Renal cortex interstitium (tissue), 11 donors: ENCODE data around the gene DGKH. TPM values are rescaled to one million over a fixed set of nuclear protein-coding genes. Genes with fewer than 3 reads are reported as not detected.

ENCODE experiments used
- DNase-seq, 11 donors: peaks; one replicate each; pipeline ENCODE4 v3.0.0-alpha.2; 2013; ENCODE audit warnings: low read depth in 9 of 11, low spot score in 4 of 11; ENCODE audit errors: extremely low read depth in 1 of 11
- polyA plus RNA-seq, 3 donors: library from polyadenylated mRNA; unstranded; fragments of 120-200 nt; gene quantifications; one replicate each; pipeline ENCODE4 v1.2.1, GENCODE V29; 2013; ENCODE audit not compliant: insufficient read length in 3 of 3

The DGKH gene
- polyA plus RNA-seq, 3 donors, result 7.6 to 9.4 (median 8.5) TPM

DNA sequence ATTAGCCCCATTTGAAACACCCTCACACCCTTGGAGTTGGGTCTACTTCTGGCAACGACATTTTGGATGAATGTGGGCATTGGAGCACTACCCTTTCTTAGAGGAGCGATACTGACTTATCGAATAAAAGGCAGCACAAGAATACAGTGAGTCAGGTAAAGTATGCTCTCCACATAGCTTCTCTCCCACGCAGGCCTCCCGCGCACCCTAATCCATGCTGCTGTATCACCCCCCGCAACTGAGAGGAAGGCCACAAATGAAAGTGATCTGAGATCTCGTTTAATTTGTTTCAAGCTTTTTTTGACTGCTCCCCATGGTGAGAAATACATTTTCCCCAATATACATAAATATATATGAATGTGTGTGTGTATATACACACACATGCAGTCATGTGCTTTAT, 198.1 kb downstream of the DGKH start:
- no peak for DNase-seq

DNA sequence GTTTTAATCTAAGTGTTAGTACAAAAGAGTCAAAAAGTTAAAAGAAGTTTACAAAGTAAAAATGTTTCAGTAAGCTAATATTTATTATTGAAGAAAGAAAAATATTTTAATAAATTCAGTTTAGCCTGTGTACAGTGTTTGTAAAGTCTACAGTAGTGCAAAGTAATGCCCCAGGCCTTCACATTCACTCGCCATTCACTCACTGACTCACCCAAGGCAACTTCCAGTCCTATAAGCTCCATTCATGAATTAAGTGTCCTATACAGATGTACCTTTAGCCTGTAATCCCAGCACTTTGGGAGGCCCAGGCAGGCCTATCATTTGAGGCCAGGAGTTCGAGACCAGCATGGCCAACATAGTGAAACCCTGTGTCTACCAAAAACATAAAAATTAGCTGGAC, 199.4 kb downstream of the DGKH start:
- DNase-seq, result no peak

- DNase-seq, result no peak
Measured at GRCh38 chr13:42255886-42256285, 207.4 kb downstream of the DGKH start.

GRCh38 chr13:42258747-42259146, 210.3 kb downstream of the DGKH start:
- no peak for DNase-seq

DNA sequence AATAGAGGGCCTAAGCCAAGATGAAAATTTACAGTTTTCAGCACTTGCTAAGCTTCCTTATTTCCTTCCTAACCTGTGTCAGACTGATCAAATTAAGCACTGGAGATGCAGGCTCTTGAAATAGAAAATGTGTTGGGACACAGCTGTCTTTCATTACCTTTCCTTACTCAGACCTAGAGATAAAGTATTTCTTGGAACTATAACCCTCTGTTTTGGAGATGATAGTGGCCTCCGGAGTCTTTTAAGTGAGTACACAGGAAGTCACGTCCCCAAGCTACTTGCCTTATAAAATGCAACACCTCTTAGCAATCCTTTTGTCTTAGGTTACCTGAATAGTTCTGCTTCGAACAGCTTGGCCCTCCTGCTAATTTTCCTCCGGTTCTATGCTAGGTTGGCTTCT, 211.1 kb downstream of the DGKH start:
- DNase-seq, result no peak

GRCh38 chr13:42260903-42261654, 212.6 kb downstream of the DGKH start:
- no peak for DNase-seq

DNA sequence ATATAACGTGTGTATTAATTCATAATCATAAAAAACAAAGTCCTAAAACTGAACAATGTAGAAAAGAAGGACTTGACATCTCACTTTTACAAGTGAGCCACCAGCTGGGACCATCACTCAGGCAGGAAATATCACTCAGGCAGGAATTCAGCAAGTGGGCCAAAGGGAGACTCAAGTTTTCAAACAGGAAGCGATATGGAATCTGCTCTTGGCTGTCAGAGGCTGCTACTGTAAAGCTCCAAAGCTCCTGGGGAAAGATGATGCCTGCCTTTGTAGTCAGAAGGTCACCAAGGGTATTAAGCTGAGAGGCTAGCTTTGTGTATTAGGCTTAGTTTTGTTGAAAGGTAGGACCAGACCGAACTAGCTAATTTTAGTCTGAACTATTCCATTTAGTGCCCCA, 218.0 kb downstream of the DGKH start:
- DNase-seq, result peak in 10 of 11 donors; percentile 6 to 57 (median 23)

DNA sequence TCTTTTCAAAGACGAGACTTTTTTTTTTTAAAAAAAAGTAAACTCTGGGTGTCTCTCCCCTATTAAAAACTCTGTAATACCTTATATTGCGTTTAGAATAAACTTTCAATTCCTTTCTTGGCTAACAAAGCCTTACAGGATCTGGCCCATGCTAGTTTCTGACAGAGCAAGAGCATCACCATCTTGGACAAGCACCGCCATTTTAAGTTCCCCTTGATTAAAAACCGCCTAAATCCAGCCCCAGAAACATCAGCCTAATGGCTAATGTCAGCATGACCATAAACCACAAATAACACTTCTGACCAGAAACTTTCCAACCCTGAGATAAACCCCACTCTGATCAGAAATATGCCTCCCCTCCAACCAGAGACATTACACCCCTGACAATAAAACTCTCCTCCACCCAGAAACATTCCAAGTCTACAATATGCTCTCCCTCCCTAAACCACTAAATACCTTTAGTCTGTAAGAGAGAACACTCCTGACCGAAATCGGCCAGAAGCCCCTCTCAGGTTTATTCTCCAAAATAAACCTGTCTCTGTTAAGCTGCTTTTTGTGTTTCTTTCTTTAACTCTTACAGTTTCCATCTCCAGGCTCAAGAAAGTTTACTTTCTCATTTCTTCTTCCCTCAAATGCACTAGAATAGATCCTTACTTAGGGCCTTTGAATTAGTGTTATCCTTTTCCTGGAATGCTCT, 221.9 kb downstream of the DGKH start:
- DNase-seq, result no peak

- DNase-seq, result no peak
Measured at GRCh38 chr13:42270857-42271215, 222.4 kb downstream of the DGKH start.

GRCh38 chr13:42271337-42272114, 223.1 kb downstream of the DGKH start:
- peak; percentile 89 to 97 (median 95) for DNase-seq

GRCh38 chr13:42272115-42272803, 223.8 kb downstream of the DGKH start, which contains the start of gene AKAP11:
TSS of gene AKAP11 (plus strand) at chr13:42272152. CDS start at chr13:42286349, 14,197 bp downstream.
- DNase-seq, result peak; percentile 26 to 70 (median 56)

DNA sequence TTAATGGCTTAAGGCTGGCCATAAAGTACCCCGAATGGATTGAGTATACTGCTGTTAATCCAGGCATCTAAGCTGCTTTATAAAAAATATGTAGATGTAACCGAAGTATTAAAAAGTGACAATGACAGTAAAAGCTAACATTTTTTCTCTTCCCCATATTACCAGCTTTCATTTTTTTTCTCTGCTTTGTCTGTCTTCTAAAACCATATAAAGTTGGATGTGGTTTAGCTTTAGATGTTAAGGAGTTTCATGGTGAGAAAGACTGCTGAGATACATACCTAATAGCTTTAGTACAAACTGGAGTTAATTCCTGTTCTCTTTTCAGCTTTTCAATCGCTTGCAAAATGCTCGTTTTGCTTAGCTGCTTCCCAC, 224.3 kb downstream of the DGKH start:
- DNase-seq, result peak in 1 of 11 donors; percentile 7

DNA sequence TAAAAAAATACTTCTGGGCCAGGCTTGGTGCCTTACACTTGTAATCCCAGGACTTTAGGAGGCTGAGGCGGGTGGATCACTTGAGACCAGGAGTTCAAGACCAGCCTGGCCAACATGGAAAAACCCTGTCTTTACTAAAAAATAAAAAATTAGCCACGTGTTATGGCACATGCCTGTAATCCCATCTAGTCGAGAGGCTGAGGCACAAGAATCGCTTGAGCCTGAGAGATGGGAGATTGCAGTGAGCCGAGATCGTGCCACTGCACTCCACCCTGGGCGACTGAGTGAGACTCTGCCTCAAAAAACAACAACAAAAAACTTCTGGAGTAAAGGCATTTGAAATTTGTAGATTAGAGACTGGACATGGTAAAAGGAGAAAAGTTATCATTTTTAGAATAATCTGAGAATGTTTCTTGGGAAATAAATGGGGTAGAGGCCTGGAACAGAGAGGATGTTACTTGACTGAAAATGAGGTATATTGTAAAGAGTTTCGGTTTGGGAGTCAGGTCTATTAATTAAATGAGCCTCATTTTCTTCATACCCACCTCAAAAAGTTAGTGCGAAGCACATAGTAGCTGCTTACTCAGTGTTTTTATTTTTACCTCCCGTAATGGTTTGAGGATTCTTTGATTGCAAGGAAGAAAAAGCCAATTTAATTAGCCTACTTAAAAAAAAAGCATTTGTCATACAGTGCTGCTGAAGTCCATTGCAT, 226.1 kb downstream of the DGKH start:
- DNase-seq, result no peak

GRCh38 chr13:42275098-42275471, 226.6 kb downstream of the DGKH start:
- no peak for DNase-seq

DNA sequence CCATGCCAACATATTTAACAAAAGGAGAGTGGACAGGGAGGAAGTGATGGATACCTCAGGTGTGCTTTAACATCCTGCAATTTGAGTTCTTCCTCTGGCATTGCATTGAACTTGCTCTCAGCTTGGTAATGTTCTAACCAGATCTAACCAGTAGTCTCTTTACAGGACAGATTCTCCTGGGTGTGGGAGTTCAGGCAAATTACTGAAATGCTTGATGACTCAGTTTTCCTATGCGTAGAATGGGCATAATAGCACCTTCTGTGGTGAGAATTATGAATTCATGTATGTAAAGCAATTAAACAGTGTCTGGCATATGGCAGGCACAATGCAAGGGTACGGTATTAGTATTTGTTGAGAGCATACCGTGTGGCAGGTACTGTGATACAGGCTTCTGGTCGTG, 227.1 kb downstream of the DGKH start:
- no peak for DNase-seq

DNA sequence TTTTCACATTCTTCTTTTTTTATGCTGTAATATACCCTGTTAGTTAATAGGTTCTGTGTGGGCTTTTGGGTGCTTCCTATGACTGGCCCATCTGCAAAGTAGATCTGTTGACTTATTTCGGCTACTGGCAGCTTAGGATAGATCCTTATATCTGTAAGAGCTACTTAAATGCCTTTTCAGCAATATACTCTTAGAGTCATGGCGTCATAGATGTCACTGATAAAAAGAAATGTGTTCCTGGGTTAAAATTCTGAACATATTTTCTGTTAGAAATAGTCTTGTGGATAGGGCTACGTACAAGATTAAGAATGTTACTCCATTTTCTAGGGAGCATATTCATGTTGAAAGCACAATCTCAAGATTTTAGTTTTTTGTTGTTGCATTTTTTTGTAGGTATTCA, 228.2 kb downstream of the DGKH start:
- no peak for DNase-seq

- no peak for DNase-seq
Measured at GRCh38 chr13:42277618-42278276, 229.3 kb downstream of the DGKH start.

DNA sequence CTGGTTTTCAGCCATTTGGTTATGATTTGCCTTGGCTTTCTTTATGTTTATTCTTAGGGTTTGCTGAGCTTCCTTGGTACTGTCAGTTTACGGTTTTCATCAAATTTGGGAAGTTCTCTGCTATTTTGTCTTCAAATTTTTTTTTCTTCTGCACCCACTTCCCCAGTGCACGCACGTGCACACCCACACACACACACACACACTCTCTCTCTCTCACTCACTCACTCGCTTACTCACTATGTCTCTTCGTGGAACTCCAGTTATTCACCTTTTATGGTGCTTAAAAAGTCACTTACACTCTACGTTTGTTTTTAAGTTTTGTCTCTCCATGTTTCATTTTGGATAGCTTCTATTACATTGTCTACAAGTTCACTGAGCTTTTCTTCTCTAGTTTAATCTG, 230.6 kb downstream of the DGKH start:
- no peak for DNase-seq
